Suppressor macrophage (primary cell): ENCODE results near the gene CNNM4.

Experiments used
- DNase-seq, 4 experiments: peaks; one replicate each; pipeline ENCODE4 v3.0.0-alpha.2; 2020 to 2022

Gene CNNM4

GRCh38 chr2:96837575-96837974, 76.9 kb downstream of the CNNM4 start:
- no peak for DNase-seq

GRCh38 chr2:96838345-96839292, 77.9 kb downstream of the CNNM4 start:
- DNase-seq = no peak

- peak in 3 of 4 experiments; percentile 34 to 68 (median 52) for DNase-seq
Observed at GRCh38 chr2:96839293-96839874, 78.7 kb downstream of the CNNM4 start.

GRCh38 chr2:96839875-96840850, 79.5 kb downstream of the CNNM4 start:
- DNase-seq = no peak

GRCh38 chr2:96841701-96842495, 81.2 kb downstream of the CNNM4 start:
- no peak for DNase-seq

GRCh38 chr2:96842600-96842999, 81.9 kb downstream of the CNNM4 start:
- DNase-seq = no peak

- no peak for DNase-seq
Observed at GRCh38 chr2:96843538-96844268, 83.0 kb downstream of the CNNM4 start, which contains the start of gene ANKRD23. Gene ANKRD23, minus strand, starts transcription at chr2:96844021. Its CDS starts 29 bp downstream, at chr2:96843992.

GRCh38 chr2:96844405-96844808, 83.7 kb downstream of the CNNM4 start:
- no peak for DNase-seq

GRCh38 chr2:96846825-96847224, 86.1 kb downstream of the CNNM4 start:
- no peak for DNase-seq

GRCh38 chr2:96847586-96847985, 86.9 kb downstream of the CNNM4 start:
- DNase-seq = no peak

- DNase-seq = no peak
Observed at GRCh38 chr2:96848264-96848663, 87.6 kb downstream of the CNNM4 start.

GRCh38 chr2:96852667-96853066, 92.0 kb downstream of the CNNM4 start:
- DNase-seq = no peak

GRCh38 chr2:96853321-96853720, 92.6 kb downstream of the CNNM4 start:
- no peak for DNase-seq

GRCh38 chr2:96856776-96857666, 96.3 kb downstream of the CNNM4 start:
- peak in 3 of 4 experiments; percentile 49 to 55 (median 54) for DNase-seq

- peak; percentile 99 to 100 (median 100) for DNase-seq
Observed at GRCh38 chr2:96857667-96858372, 97.1 kb downstream of the CNNM4 start, which contains the start of gene ANKRD39. Gene ANKRD39, minus strand, starts transcription at chr2:96858016. Its CDS starts 29 bp downstream, at chr2:96857987.

- DNase-seq = no peak
Observed at GRCh38 chr2:96859099-96859649, 98.5 kb downstream of the CNNM4 start.

- no peak for DNase-seq
Observed at GRCh38 chr2:96859681-96860064, 99.0 kb downstream of the CNNM4 start.
